HCT116 (cell line): ENCODE measurements around the gene FTO.

Source experiments
- CTCF ChIP-seq, 3 experiments: fragments of 200-600 bp in 1 of 3; sonication (generic) in 1 of 3; IDR thresholded peaks in 2 of 3; conservative IDR thresholded peaks in 1 of 3; 2 replicates each; pipeline ENCODE4 v1.5.1; 2012 to 2017; ENCODE audit warnings: low read depth in 2 of 3, low read length in 2 of 3, antibody characterized with exemption in 1 of 3, borderline replicate concordance in 1 of 3, control low read depth in 1 of 3, mild to moderate bottlenecking in 1 of 3, mixed read lengths in 1 of 3, mixed run types in 1 of 3, moderate library complexity in 1 of 3; ENCODE audit not compliant: insufficient read depth in 1 of 3
- POLR2A ChIP-seq: IDR thresholded peaks from 2 replicates; pipeline ENCODE4 v1.7.0; 2011; ENCODE audit warnings: borderline replicate concordance; ENCODE audit not compliant: insufficient read depth, insufficient read length; ENCODE audit errors: extremely low read depth

DNA sequence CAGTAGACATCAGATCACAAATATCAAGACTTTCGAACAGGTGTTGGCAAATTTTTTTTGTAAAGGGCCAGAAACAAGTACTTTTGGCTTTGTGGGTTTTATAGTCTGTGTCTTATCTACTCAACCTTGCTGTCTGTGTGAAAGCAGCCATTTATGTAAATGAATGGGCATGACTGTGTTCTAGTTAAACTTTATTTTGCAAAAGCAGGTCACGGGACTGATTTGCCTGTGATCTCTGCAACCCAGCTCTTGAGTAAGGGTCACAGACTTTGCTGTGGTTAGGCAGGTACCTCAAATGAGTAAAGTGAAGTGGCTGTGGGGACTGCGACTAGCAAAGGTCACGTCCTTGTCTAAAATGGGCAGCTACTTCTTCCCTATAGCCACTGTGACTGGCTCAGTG, 136.5 kb downstream of the FTO start:
- TF ChIP-seq CTCF (IDR thresholded peaks at IDR 0.05 in 2 of 3, conservative IDR thresholded peaks at IDR 0.05 in 1 of 3; ENCODE audit: borderline replicate concordance in 1 of 3, insufficient read depth in 1 of 3, low read depth in 2 of 3, low read length in 2 of 3) (no peak), POLR2A (no peak)
